Measurements from ENCODE around the gene SPPL3.
"Not testable (repeated sequence)": the region's sequence is repeated elsewhere in the genome, so short reads cannot be mapped to it uniquely, and the experiment has no call there.

DNA sequence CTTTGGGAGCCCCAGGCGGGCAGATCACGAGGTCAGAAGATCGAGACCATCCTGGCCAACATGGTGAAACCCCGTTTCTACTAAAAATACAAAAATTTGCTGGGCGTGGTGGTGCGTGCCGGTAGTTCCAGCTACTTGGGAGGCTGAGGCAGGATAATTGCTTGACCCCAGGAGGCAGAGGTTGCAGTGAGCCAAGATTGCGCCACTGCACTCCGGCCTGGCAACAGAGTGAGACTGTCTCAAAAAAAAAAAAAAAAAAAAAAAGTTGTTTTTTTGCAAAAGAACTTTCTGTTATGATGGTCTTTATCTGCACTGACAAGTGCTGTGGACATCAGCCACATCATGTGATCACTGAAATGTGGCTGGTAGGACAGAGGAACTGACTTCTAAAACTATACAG, 111.7 kb downstream of the SPPL3 start:
- TF ChIP-seq, protein P1, sequence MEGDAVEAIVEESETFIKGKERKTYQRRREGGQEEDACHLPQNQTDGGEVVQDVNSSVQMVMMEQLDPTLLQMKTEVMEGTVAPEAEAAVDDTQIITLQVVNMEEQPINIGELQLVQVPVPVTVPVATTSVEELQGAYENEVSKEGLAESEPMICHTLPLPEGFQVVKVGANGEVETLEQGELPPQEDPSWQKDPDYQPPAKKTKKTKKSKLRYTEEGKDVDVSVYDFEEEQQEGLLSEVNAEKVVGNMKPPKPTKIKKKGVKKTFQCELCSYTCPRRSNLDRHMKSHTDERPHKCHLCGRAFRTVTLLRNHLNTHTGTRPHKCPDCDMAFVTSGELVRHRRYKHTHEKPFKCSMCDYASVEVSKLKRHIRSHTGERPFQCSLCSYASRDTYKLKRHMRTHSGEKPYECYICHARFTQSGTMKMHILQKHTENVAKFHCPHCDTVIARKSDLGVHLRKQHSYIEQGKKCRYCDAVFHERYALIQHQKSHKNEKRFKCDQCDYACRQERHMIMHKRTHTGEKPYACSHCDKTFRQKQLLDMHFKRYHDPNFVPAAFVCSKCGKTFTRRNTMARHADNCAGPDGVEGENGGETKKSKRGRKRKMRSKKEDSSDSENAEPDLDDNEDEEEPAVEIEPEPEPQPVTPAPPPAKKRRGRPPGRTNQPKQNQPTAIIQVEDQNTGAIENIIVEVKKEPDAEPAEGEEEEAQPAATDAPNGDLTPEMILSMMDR (IDR thresholded peaks at IDR 0.05) = not testable (repeated sequence)
- not testable (repeated sequence) for TF ChIP-seq TCF7 (CRISPR knock-in tag; IDR thresholded peaks at IDR 0.05; ENCODE audit: low read depth); CREM (CRISPR knock-in tag; IDR thresholded peaks at IDR 0.05); NFE2L1 (CRISPR knock-in tag; IDR thresholded peaks at IDR 0.05); TEAD4 (CRISPR knock-in tag; IDR thresholded peaks at IDR 0.05); KAT7 (CRISPR knock-in tag; IDR thresholded peaks at IDR 0.05; ENCODE audit: borderline replicate concordance); ZNF671 (CRISPR knock-in tag; IDR thresholded peaks at IDR 0.05); ZBTB21 (CRISPR knock-in tag; IDR thresholded peaks at IDR 0.05; ENCODE audit: borderline replicate concordance); JUN (CRISPR knock-in tag; IDR thresholded peaks at IDR 0.05); NR2C2 (CRISPR knock-in tag; IDR thresholded peaks at IDR 0.05)
- TF ChIP-seq, protein P2, sequence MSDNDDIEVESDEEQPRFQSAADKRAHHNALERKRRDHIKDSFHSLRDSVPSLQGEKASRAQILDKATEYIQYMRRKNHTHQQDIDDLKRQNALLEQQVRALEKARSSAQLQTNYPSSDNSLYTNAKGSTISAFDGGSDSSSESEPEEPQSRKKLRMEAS (CRISPR knock-in tag; IDR thresholded peaks at IDR 0.05) = not testable (repeated sequence)
- TF ChIP-seq, protein P3, sequence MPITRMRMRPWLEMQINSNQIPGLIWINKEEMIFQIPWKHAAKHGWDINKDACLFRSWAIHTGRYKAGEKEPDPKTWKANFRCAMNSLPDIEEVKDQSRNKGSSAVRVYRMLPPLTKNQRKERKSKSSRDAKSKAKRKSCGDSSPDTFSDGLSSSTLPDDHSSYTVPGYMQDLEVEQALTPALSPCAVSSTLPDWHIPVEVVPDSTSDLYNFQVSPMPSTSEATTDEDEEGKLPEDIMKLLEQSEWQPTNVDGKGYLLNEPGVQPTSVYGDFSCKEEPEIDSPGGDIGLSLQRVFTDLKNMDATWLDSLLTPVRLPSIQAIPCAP (CRISPR knock-in tag; IDR thresholded peaks at IDR 0.05) = not testable (repeated sequence)
- TF ChIP-seq, protein P4, sequence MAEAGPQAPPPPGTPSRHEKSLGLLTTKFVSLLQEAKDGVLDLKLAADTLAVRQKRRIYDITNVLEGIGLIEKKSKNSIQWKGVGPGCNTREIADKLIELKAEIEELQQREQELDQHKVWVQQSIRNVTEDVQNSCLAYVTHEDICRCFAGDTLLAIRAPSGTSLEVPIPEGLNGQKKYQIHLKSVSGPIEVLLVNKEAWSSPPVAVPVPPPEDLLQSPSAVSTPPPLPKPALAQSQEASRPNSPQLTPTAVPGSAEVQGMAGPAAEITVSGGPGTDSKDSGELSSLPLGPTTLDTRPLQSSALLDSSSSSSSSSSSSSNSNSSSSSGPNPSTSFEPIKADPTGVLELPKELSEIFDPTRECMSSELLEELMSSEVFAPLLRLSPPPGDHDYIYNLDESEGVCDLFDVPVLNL (CRISPR knock-in tag; IDR thresholded peaks at IDR 0.05; ENCODE audit: borderline replicate concordance, low read depth) = not testable (repeated sequence)
